ENCODE measurements around the gene EMC9.

The EMC9 gene

GRCh38 chr14:24132061-24132685, 9.2 kb downstream of the EMC9 start:
- DNase-seq (ENCODE audit: low read depth in 4 of 4, low spot score in 1 of 4): no peak

- DNase-seq (ENCODE audit: low read depth in 4 of 4, low spot score in 1 of 4): no peak
Measured at GRCh38 chr14:24131549-24131966, 9.8 kb downstream of the EMC9 start.

GRCh38 chr14:24130717-24131548, 10.5 kb downstream of the EMC9 start:
- DNase-seq (ENCODE audit: low read depth in 4 of 4, low spot score in 1 of 4): no peak

- DNase-seq (ENCODE audit: low read depth in 4 of 4, low spot score in 1 of 4): no peak
Measured at GRCh38 chr14:24130380-24130716, 11.0 kb downstream of the EMC9 start, which contains the start of gene FITM1. Gene FITM1, plus strand, starts transcription at chr14:24130659. Its CDS starts 905 bp downstream, at chr14:24131564.

GRCh38 chr14:24129410-24129998, 11.9 kb downstream of the EMC9 start:
- DNase-seq (ENCODE audit: low read depth in 4 of 4, low spot score in 1 of 4): no peak

- no peak for DNase-seq (ENCODE audit: low read depth in 4 of 4, low spot score in 1 of 4)
Measured at GRCh38 chr14:24127673-24128072, 13.7 kb downstream of the EMC9 start.

- DNase-seq (ENCODE audit: low read depth in 4 of 4, low spot score in 1 of 4): no peak
Measured at GRCh38 chr14:24126939-24127338, 14.5 kb downstream of the EMC9 start.

- no peak for DNase-seq (ENCODE audit: low read depth in 4 of 4, low spot score in 1 of 4)
Measured at GRCh38 chr14:24123424-24124417, 17.7 kb downstream of the EMC9 start.

- DNase-seq (ENCODE audit: low read depth in 4 of 4, low spot score in 1 of 4): no peak
Measured at GRCh38 chr14:24122898-24123297, 18.5 kb downstream of the EMC9 start.

GRCh38 chr14:24122416-24122815, 19.0 kb downstream of the EMC9 start:
- DNase-seq (ENCODE audit: low read depth in 4 of 4, low spot score in 1 of 4): no peak

- DNase-seq (ENCODE audit: low read depth in 4 of 4, low spot score in 1 of 4): no peak
Measured at GRCh38 chr14:24121210-24121609, 20.2 kb downstream of the EMC9 start.

GRCh38 chr14:24119691-24120090, 21.7 kb downstream of the EMC9 start:
- no peak for DNase-seq (ENCODE audit: low read depth in 4 of 4, low spot score in 1 of 4)

GRCh38 chr14:24117179-24117578, 24.2 kb downstream of the EMC9 start:
- no peak for DNase-seq (ENCODE audit: low read depth in 4 of 4, low spot score in 1 of 4)

GRCh38 chr14:24116128-24116814, 25.1 kb downstream of the EMC9 start:
- DNase-seq (ENCODE audit: low read depth in 4 of 4, low spot score in 1 of 4): no peak

- DNase-seq (ENCODE audit: low read depth in 4 of 4, low spot score in 1 of 4): no peak
Measured at GRCh38 chr14:24115422-24116127, 25.8 kb downstream of the EMC9 start.

GRCh38 chr14:24114532-24115421, 26.6 kb downstream of the EMC9 start, which contains the start of the genes DCAF11 and NRL:
Gene DCAF11, plus strand, starts transcription at chr14:24114777. Its CDS starts 818 bp downstream, at chr14:24115595.
Gene NRL, minus strand, starts transcription at chr14:24114949. Its CDS starts 32,101 bp downstream, at chr14:24082848.
- DNase-seq (ENCODE audit: low read depth in 4 of 4, low spot score in 1 of 4): peak; percentile 94 to 98 (median 95)

GRCh38 chr14:24113801-24114531, 27.4 kb downstream of the EMC9 start:
- peak in 2 of 4 experiments; percentile 62 to 74 for DNase-seq (ENCODE audit: low read depth in 4 of 4, low spot score in 1 of 4)

- DNase-seq (ENCODE audit: low read depth in 4 of 4, low spot score in 1 of 4): no peak
Measured at GRCh38 chr14:24113379-24113800, 28.0 kb downstream of the EMC9 start.
